ENCODE measurements around the gene ABRACL. TPM values are rescaled to one million over a fixed set of nuclear protein-coding genes. Genes with fewer than 3 reads are reported as not detected.

Gene ABRACL
- total and polyA plus RNA-seq, 2 donors (not counting 1 experiment from before 2014, with no cell fraction given): 19.7 to 49.8 TPM

- no peak for TF ChIP-seq CTCF (conservative IDR thresholded peaks at IDR 0.05 in 1 of 2, IDR thresholded peaks at IDR 0.05 in 1 of 2; ENCODE audit: low read depth in 1 of 2, low read length in 2 of 2)
- TF ChIP-seq EZH2 (IDR thresholded peaks at IDR 0.05; ENCODE audit: low read length, missing control alignments): no peak
- H3K79me2 ChIP-seq (ENCODE audit: control insufficient read depth, insufficient read depth, low read length): no peaks in the 10 kb centered on the region
- peak in 1 of 2 donors; percentile 65 for DNase-seq (ENCODE audit: low read depth in 2 of 2)
- H3K4me1 ChIP-seq (ENCODE audit: control insufficient read depth, extremely low read depth, insufficient read depth, low read length): no peaks in the 10 kb centered on the region
- no peaks in the 10 kb centered on the region for H3K36me3 ChIP-seq (ENCODE audit: control insufficient read depth, insufficient read depth, low read length)
- no peak overlapping the region for H3K9ac ChIP-seq (ENCODE audit: insufficient read depth, low read length)
- H3K4me2 ChIP-seq (ENCODE audit: extremely low read depth, insufficient read depth, low read length): no peak overlapping the region
- peaks cover 3% of the 10 kb centered on the region for H3K27me3 ChIP-seq (ENCODE audit: control insufficient read depth, insufficient read depth, low read length)
- H3K27ac ChIP-seq (ENCODE audit: insufficient read depth, low read length): no peak overlapping the region
- H4K20me1 ChIP-seq (ENCODE audit: control insufficient read depth, extremely low read depth, insufficient read depth, low read length): no peaks in the 10 kb centered on the region
- no peaks in the 10 kb centered on the region for H3K9me3 ChIP-seq (ENCODE audit: control insufficient read depth, insufficient read depth, low read depth, low read length)
- H2AFZ ChIP-seq (ENCODE audit: low read length): no peak overlapping the region
- no peak overlapping the region for H3K4me3 ChIP-seq (replicated peaks in 1 of 4; ENCODE audit: control extremely low read depth in 1 of 4, insufficient read depth in 1 of 4, low read depth in 3 of 4, low read length in 4 of 4)
Measured at GRCh38 chr6:139080255-139080920, 51.8 kb downstream of the ABRACL start.

- H2AFZ ChIP-seq (ENCODE audit: low read length): no peak overlapping the region
- no peak overlapping the region for H3K4me2 ChIP-seq (ENCODE audit: extremely low read depth, insufficient read depth, low read length)
- H3K36me3 ChIP-seq (ENCODE audit: control insufficient read depth, insufficient read depth, low read length): no peaks in the 10 kb centered on the region
- no peak for TF ChIP-seq EZH2 (IDR thresholded peaks at IDR 0.05; ENCODE audit: low read length, missing control alignments)
- H4K20me1 ChIP-seq (ENCODE audit: control insufficient read depth, extremely low read depth, insufficient read depth, low read length): no peaks in the 10 kb centered on the region
- H3K79me2 ChIP-seq (ENCODE audit: control insufficient read depth, insufficient read depth, low read length): no peaks in the 10 kb centered on the region
- H3K27ac ChIP-seq (ENCODE audit: insufficient read depth, low read length): no peak overlapping the region
- no peak for DNase-seq (ENCODE audit: low read depth in 2 of 2)
- H3K9me3 ChIP-seq (ENCODE audit: control insufficient read depth, insufficient read depth, low read depth, low read length): no peaks in the 10 kb centered on the region
- H3K27me3 ChIP-seq (ENCODE audit: control insufficient read depth, insufficient read depth, low read length): peaks cover 3% of the 10 kb centered on the region
- no peak overlapping the region for H3K9ac ChIP-seq (ENCODE audit: insufficient read depth, low read length)
- no peak overlapping the region for H3K4me3 ChIP-seq (replicated peaks in 1 of 4; ENCODE audit: control extremely low read depth in 1 of 4, insufficient read depth in 1 of 4, low read depth in 3 of 4, low read length in 4 of 4)
- H3K4me1 ChIP-seq (ENCODE audit: control insufficient read depth, extremely low read depth, insufficient read depth, low read length): no peaks in the 10 kb centered on the region
Measured at GRCh38 chr6:139081471-139081870, 52.9 kb downstream of the ABRACL start.

GRCh38 chr6:139082370-139082769 lies 53.8 kb downstream of the ABRACL start:
- H3K36me3 ChIP-seq (ENCODE audit: control insufficient read depth, insufficient read depth, low read length): no peaks in the 10 kb centered on the region
- no peak overlapping the region for H3K4me2 ChIP-seq (ENCODE audit: extremely low read depth, insufficient read depth, low read length)
- H3K4me3 ChIP-seq (replicated peaks in 1 of 4; ENCODE audit: control extremely low read depth in 1 of 4, insufficient read depth in 1 of 4, low read depth in 3 of 4, low read length in 4 of 4): no peak overlapping the region
- H2AFZ ChIP-seq (ENCODE audit: low read length): no peak overlapping the region
- H3K9ac ChIP-seq (ENCODE audit: insufficient read depth, low read length): no peak overlapping the region
- H3K27me3 ChIP-seq (ENCODE audit: control insufficient read depth, insufficient read depth, low read length): peaks cover 3% of the 10 kb centered on the region
- no peaks in the 10 kb centered on the region for H3K4me1 ChIP-seq (ENCODE audit: control insufficient read depth, extremely low read depth, insufficient read depth, low read length)
- H3K9me3 ChIP-seq (ENCODE audit: control insufficient read depth, insufficient read depth, low read depth, low read length): no peaks in the 10 kb centered on the region
- H4K20me1 ChIP-seq (ENCODE audit: control insufficient read depth, extremely low read depth, insufficient read depth, low read length): no peaks in the 10 kb centered on the region
- no peak for DNase-seq (ENCODE audit: low read depth in 2 of 2)
- H3K27ac ChIP-seq (ENCODE audit: insufficient read depth, low read length): no peak overlapping the region
- TF ChIP-seq EZH2 (IDR thresholded peaks at IDR 0.05; ENCODE audit: low read length, missing control alignments) (no peak), CTCF (conservative IDR thresholded peaks at IDR 0.05 in 1 of 2, IDR thresholded peaks at IDR 0.05 in 1 of 2; ENCODE audit: low read depth in 1 of 2, low read length in 2 of 2) (no peak)
- H3K79me2 ChIP-seq (ENCODE audit: control insufficient read depth, insufficient read depth, low read length): no peaks in the 10 kb centered on the region
